K562 (cell line): Measurements from ENCODE around the gene TXN2. TPM values are rescaled to one million over a fixed set of nuclear protein-coding genes. Genes with fewer than 3 reads are reported as not detected.

ENCODE experiments used
- ATAC-seq: fragments of 200-7000 bp; cut with Tn5 transposase; 3 replicates; pipeline ENCODE4 v1.9.1; 2020; ENCODE audit warnings: moderate library complexity
- BruUV-seq: library from RNA; stranded (reverse); fragments of 400-500 nt; replicated peaks from 2 replicates; lab custom pipeline; 2021; lab: Mats Ljungman, UMichigan
- CTCF ChIA-PET: fragments of 300-600 bp; formaldehyde crosslinking; extraction: SDS; loops from one replicate; lab custom pipeline; 2021; ENCODE audit warnings: low intra/inter-chr PET ratio; lab: Yijun Ruan, JAX
- POLR2A ChIA-PET: fragments of 300-600, 350-650 bp; sonication (Branson Sonifier 250); formaldehyde crosslinking; extraction: SDS; loops from one replicate; lab custom pipeline; 2021; ENCODE audit warnings: antibody characterized with exemption, inconsistent platforms; lab: Yijun Ruan, JAX
- DNase-seq, 4 experiments: peaks; one replicate each; pipeline versions ENCODE4 v3.0.0 to v3.0.0-alpha.2; 2011 to 2018; ENCODE audit warnings: low spot score in 3 of 4, mixed read lengths in 3 of 4; ENCODE audit errors: extremely low read depth in 1 of 4
- FAIRE-seq: peaks from 2 replicates; lab custom pipeline; 2011; peaks lifted over from hg19 to GRCh38; lab: Jason Lieb, UNC
- H2AFZ ChIP-seq: 2 replicates; pipeline ENCODE4 v1.6.0; 2011; ENCODE audit warnings: low read depth, low read length, control low read depth, inconsistent platforms
- H3K27ac ChIP-seq: fragments of 200-600 bp; 3 replicates; pipeline ENCODE4 v1.8.0; 2011; ENCODE audit warnings: low read depth, mild to moderate bottlenecking, control low read depth, inconsistent platforms, low read length, moderate library complexity, mixed read lengths; ENCODE audit errors: extremely low read depth
- H3K27me3 ChIP-seq, 2 experiments: fragments of 300-600 bp in 1 of 2; 2 replicates in 1 of 2; 3 replicates in 1 of 2; pipeline versions ENCODE4 v1.6.0 to v1.8.0; 2011; ENCODE audit warnings: inconsistent platforms in 2 of 2, low read length in 2 of 2, mild to moderate bottlenecking in 1 of 2, mixed read lengths in 1 of 2, moderate library complexity in 1 of 2; ENCODE audit not compliant: control insufficient read depth in 2 of 2, insufficient read depth in 2 of 2
- H3K36me3 ChIP-seq: fragments of 300-600 bp; 3 replicates; pipeline ENCODE4 v1.8.0; 2011; ENCODE audit warnings: mild to moderate bottlenecking, low read length, inconsistent platforms; ENCODE audit not compliant: control insufficient read depth, insufficient read depth
- H3K4me1 ChIP-seq, 2 experiments: fragments of 200-600 bp in 1 of 2; replicated peaks in 1 of 2; 2 replicates in 1 of 2; 3 replicates in 1 of 2; pipeline versions ENCODE4 v1.5.1 to v1.8.0; 2011; ENCODE audit warnings: inconsistent platforms in 2 of 2, low read length in 2 of 2, mild to moderate bottlenecking in 1 of 2, mixed read lengths in 1 of 2, moderate library complexity in 1 of 2; ENCODE audit not compliant: control insufficient read depth in 2 of 2, insufficient read depth in 2 of 2
- H3K4me2 ChIP-seq: 2 replicates; pipeline ENCODE4 v1.6.1; 2011; ENCODE audit warnings: low read length, control low read depth, inconsistent platforms, mixed read lengths; ENCODE audit not compliant: insufficient read depth
- H3K4me3 ChIP-seq: fragments of 200-600 bp; sonication (generic), shearing (Covaris generic); 2 replicates; pipeline ENCODE4 v1.5.1; 2016; ENCODE audit warnings: control low read depth, inconsistent platforms
- H3K79me2 ChIP-seq: fragments of 200-600 bp; 3 replicates; pipeline ENCODE4 v1.8.0; 2011; ENCODE audit warnings: low read length, inconsistent platforms; ENCODE audit not compliant: control insufficient read depth, insufficient read depth
- H3K9ac ChIP-seq, 2 experiments: 2 replicates each; pipeline versions ENCODE4 v1.6.0 to v1.6.1; 2011; ENCODE audit warnings: low read depth in 2 of 2, low read length in 2 of 2, control low read depth in 1 of 2, inconsistent platforms in 1 of 2, mild to moderate bottlenecking in 1 of 2, mixed read lengths in 1 of 2; ENCODE audit not compliant: insufficient read depth in 1 of 2
- H3K9me1 ChIP-seq: one replicate; pipeline ENCODE4 v1.6.0; 2011; ENCODE audit warnings: inconsistent platforms, mild to moderate bottlenecking, low read length, moderate library complexity; ENCODE audit not compliant: control insufficient read depth, insufficient read depth
- H3K9me3 ChIP-seq: replicated peaks from 2 replicates; pipeline ENCODE4 v1.5.1; 2011; ENCODE audit warnings: low read depth, low read length, inconsistent platforms; ENCODE audit not compliant: control insufficient read depth, insufficient read depth
- H4K20me1 ChIP-seq: replicated peaks from 2 replicates; pipeline ENCODE4 v1.6.1; 2011; ENCODE audit warnings: low read length, inconsistent platforms, mixed read lengths; ENCODE audit not compliant: control insufficient read depth, insufficient read depth
- CBFA2T2 ChIP-seq: fragments of 450-650 bp; conservative IDR thresholded peaks from 2 replicates; pipeline ENCODE4 v1.6.1; 2017; ENCODE audit warnings: mild to moderate bottlenecking
- CC2D1A ChIP-seq: fragments of 450-650 bp; IDR thresholded peaks from 2 replicates; pipeline ENCODE4 v1.6.1; 2017; ENCODE audit warnings: mild to moderate bottlenecking
- CREB3 ChIP-seq: fragments of 450-650 bp; conservative IDR thresholded peaks from 2 replicates; pipeline ENCODE4 v1.6.1; 2016; ENCODE audit warnings: missing genetic modification characterization, low read depth, mild to moderate bottlenecking, missing compliant biosample characterization, moderate library complexity
- EZH2 ChIP-seq: IDR thresholded peaks from 2 replicates; pipeline ENCODE4 v1.6.1; 2012; ENCODE audit warnings: low read depth, mild to moderate bottlenecking, inconsistent platforms, low read length, borderline replicate concordance
- FOXO4 ChIP-seq: fragments of 450-650 bp; formaldehyde crosslinking; IDR thresholded peaks from 2 replicates; pipeline ENCODE4 v1.4.0; 2020; ENCODE audit warnings: mild to moderate bottlenecking, moderate library complexity
- GTF2F1 ChIP-seq: IDR thresholded peaks from 2 replicates; pipeline ENCODE4 v1.6.1; 2011; ENCODE audit warnings: low read depth, low read length, improper control_type of control experiment
- JUND ChIP-seq, 2 experiments: IDR thresholded peaks; 2 replicates in 1 of 2; 3 replicates in 1 of 2; pipeline ENCODE4 v1.6.1; 2011; ENCODE audit warnings: borderline replicate concordance in 2 of 2, low read depth in 2 of 2, low read length in 2 of 2, improper control_type of control experiment in 1 of 2, missing biosample characterization in 1 of 2, missing genetic modification characterization in 1 of 2, missing genetic modification reagents in 1 of 2
- SMARCE1 ChIP-seq: fragments of 450-650 bp; IDR thresholded peaks from 2 replicates; pipeline ENCODE4 v1.7.1; 2016; ENCODE audit warnings: mild to moderate bottlenecking
- U2AF1 ChIP-seq: fragments of 200-400 bp; formaldehyde crosslinking; optimal IDR thresholded peaks from 2 replicates; pipeline ENCODE3; 2017; ENCODE audit warnings: mild to moderate bottlenecking, low read depth, low read length, moderate library complexity
- ZNF584 ChIP-seq: fragments of 200-800 bp; sonication (Bioruptor generic); IDR thresholded peaks from 2 replicates; pipeline ENCODE4 v1.6.1; 2016; ENCODE audit warnings: low read depth, mild to moderate bottlenecking, missing genetic modification characterization, missing compliant biosample characterization
- ZNF79 ChIP-seq: fragments of 250-450 bp; sonication (Bioruptor Pico); IDR thresholded peaks from 2 replicates; pipeline ENCODE4 v1.4.0; 2020; ENCODE audit warnings: low read depth, mild to moderate bottlenecking, moderate library complexity
- WGBS: fragments of 100-300 bp; shearing (Covaris generic); methylation state at CpG from one replicate; pipeline ENCODE4 v1.1.6; 2016; ENCODE audit warnings: low coverage, mixed read lengths; ENCODE audit not compliant: insufficient coverage; ENCODE audit errors: missing lambda C conversion rate; 5-methylcytosine and 5-hydroxymethylcytosine counted together
- in situ Hi-C: fragments of 300-500 bp; cut with MboI; formaldehyde crosslinking; loops from 4 replicates; pipeline ENCODE4 v1.15.0; 2018; ENCODE audit warnings: inconsistent platforms, mixed read lengths
- intact Hi-C: fragments of 100-400 bp; cut with micrococcal nuclease; formaldehyde crosslinking; loops from 2 replicates; pipeline ENCODE4 v1.14.2; 2022
- polyA plus RNA-seq, 8 experiments: library from polyadenylated mRNA; depleted of rRNA in 4 of 8; stranded (reverse) in 5 of 8; unstranded in 3 of 8; fragments of >200 nt; fragmentation: Nextera tagmentation in 2 of 8; fragmentation: Illumina TruSeq in 1 of 8; extraction: Ambion mirVana in 2 of 8; extraction: Trizol in 1 of 8; gene quantifications; 2 replicates each; pipeline versions ENCODE4 v1.2.1 to v1.2.3, GENCODE V29; 2011 to 2014; ENCODE audit warnings: inconsistent platforms in 1 of 8, missing spikeins in 1 of 8
- total RNA-seq, 7 experiments: library from RNA; depleted of rRNA in 6 of 7; stranded (reverse); fragments of >200 nt in 6 of 7; fragmentation: Illumina TruSeq in 2 of 7; extraction: Trizol in 2 of 7; gene quantifications; 2 replicates each; pipeline versions ENCODE4 v1.2.1 to v1.2.3, GENCODE V29; 2011 to 2021; ENCODE audit warnings: low replicate concordance in 1 of 7

TXN2 gene
- total and polyA plus RNA-seq, 9 of the 15 experiments (the other 6 are each of a cell fraction or from before 2014, with no cell fraction given): 48.5 to 399 (median 118) TPM

DNA sequence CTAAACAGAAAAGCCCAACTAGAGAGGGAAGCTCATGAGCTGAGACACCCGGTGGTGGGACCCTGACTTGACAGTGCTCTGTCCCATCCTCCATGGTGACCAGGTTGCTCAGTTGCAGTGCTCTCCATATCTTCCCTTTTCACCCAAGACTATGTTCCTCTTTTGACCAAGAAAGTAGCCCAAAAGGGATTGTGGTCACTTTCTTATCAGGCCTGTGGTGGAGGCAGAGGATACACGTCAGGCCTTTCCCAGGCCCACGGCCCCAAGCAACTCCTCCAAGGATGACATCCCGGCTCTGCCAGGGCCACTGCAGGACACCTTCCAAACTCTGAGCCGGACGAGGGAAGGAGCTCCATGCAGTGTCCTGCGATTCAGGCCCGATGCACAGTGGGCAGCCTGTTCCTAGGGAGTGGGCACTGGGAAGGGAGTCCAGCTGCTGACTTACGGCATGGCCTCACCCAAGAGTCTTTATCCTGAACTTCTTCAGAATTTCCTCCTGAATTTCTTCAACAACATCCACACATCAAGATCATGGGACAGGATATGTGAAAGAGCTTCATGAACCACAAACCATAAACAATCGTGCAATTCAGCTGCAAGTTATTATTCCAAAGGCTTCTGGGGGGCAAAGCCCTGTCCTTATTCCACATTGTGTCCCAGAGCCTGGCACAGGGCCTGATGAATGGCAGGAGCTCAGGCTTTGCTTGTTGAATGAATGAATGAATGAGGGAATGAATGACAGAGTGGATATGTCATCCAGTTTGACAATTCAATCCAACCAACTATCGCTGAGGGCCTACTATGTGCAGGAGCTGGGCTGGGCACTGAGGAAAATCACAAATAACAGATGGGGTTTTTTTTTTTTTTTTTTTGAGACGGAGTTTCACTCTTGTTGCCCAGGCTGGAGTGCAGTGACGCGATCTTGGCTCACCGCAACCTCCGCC lies 57.7 kb downstream of the TXN2 start (continued):
- TF ChIP-seq GTF2F1 (no peak), SMARCE1 (peak; percentile 85; the same call in 1 of the 2 replicates), CC2D1A (no peak), JUND (IDR thresholded peaks at IDR 0.05; ENCODE audit: borderline replicate concordance, low read depth, low read length) (peak; percentile 69), JUND (tag; IDR thresholded peaks at IDR 0.05; ENCODE audit: borderline replicate concordance, low read depth, low read length) (peak; percentile 53; the same call in 1 of the 3 replicates), ZNF584 (0 out of 2 replicates have a peak, but pooled peaks have one; percentile 20)
- TF ChIP-seq, all 486 proteins: peak for 72

DNA sequence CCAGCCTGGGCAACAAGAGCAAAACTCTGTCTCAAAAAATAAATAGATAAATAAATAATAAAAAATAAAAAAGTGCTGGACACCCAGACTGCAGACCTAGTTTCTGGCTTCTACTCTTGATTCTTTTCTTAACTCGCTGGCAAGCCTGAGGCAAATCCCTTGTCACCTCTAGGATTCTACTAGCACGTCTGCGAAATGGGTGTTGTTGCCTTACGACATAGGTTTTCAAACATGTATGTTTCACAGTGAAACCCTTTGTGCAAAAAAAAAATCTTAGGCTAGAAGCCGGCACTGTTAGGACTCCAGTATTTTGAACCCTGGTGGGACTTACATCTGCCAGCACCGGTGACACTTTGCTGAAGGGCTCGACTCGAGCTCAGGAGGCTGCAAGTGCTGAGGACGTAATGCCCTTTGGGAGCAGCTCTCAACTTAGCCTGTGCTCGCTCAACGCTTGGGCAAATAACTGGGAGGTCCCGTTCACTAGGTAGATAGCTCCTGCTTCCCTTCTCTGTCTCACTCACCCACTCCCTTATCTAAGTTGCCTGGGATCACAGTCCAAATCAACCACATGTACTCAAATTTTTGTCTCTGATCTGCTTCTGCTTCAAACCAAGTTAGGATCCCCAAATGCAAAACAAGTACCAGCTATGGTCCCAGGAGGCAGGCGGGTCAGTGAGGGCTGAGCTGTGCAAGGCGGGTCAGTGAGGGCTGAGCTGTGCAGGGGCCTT lies 59.0 kb downstream of the TXN2 start:
- BruUV-seq: no TSS peak
- intact Hi-C loops (loop anchor here (5.0 kb wide), 2 partner anchors 35 to 55 kb away; partner anchors contain the start of gene MYH9), in situ Hi-C loops (no loop called here)
- ChIA-PET CTCF (no interaction called here), POLR2A (interaction anchor here (0.5 to 1.3 kb wide), 5 partner anchors 13 to 91 kb away, joined by 3 read pairs; no protein-coding TSS in a partner anchor)
- Histone ChIP-seq H3K4me1 (peaks cover 38 to 43% of the 10 kb centered on the region in 2 experiments), H3K4me2 (no peak overlapping the region), H3K4me3 (no peak overlapping the region), H3K27ac (no peak overlapping the region), H2AFZ (no peak overlapping the region), H3K36me3 (no peaks in the 10 kb centered on the region), H4K20me1 (no peaks in the 10 kb centered on the region), H3K9me1 (no peaks in the 10 kb centered on the region), H3K9me3 (no peaks in the 10 kb centered on the region)
- WGBS: 51% methylated on average over 9 of the region's 14 CpGs
- FAIRE-seq (no peak), DNase-seq (no peak), ATAC-seq (no peak)
- TF ChIP-seq CREB3 (no peak), FOXO4 (CRISPR knock-in tag) (no peak), EZH2 (no peak), ZNF79 (no peak), U2AF1 (no peak), CBFA2T2 (no peak)
- TF ChIP-seq, all 486 proteins: peak for 0
- H3K27me3 ChIP-seq: no peaks in the 10 kb centered on the region
- no peaks in the 10 kb centered on the region for H3K79me2 ChIP-seq
- H3K9ac ChIP-seq: peak overlapping the region in 1 of 2 experiments; percentile 76; a peak in 2 of 4 replicates
